Stimulated activated CD4-positive, alpha-beta T cell treated with anti-CD3 and anti-CD28 coated beads, Interleukin-2, amount 100 ng/mL, for 48 hours (primary cell): ENCODE results near the gene CDK5R2.

Experiments
- DNase-seq, 2 donors: peaks; one replicate each; pipeline ENCODE4 v3.0.0-alpha.2; 2020

Gene CDK5R2

DNA sequence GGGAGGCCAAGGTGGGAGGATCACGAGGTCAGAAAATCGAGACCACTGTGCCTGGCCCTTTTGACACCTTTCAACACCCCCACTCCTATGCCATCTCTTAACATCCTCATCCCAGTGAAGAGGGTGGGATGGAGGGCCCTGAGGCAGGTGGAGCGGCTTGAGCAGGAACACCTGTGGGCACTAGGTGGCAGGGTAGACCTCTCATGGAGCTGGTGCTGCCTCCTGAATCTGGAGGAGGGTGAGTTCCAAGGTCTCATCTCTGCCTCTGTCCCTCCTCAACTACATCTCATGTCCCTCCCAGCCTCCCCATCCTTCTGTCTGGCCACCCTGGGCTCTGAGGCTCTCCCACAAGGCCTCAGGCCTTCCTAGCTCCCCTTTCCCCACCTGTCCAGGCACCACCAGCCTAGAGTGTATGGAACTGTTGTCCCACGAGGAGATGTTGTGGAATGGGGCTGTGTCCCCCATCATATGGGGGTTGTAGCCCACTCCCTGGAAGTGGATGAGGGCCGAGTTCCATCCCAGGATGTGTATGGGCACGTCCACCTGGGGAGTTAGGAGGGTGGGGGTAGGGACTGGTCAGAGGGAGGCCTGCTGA lies 50.8 kb downstream of the CDK5R2 start:
- DNase-seq: no peak

DNA sequence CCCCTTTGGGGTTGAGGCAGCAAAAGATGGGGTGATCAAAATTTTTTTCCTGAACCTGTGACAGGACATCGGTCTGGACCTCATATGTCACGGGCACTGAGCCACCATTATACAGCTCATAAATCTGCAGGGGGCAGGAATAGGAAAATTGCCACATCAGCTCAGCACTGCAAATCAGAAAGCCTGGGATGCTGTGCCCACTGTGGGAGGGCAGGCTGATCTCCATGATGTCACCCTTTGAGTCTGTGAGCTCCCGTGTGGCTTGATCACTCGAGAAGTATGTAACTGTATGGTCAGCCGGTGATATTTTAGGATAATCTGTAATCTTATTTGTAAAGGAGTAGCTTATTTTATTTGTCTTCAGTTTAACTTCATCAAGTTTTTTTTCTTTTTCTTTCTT lies 51.4 kb downstream of the CDK5R2 start:
- DNase-seq: no peak
